NK-92 (cell line): ENCODE results near the gene HSDL1.

Experiments
- DNase-seq: peaks from one replicate; lab custom pipeline; 2025; ENCODE audit not compliant: unreplicated experiment; lab: John Stamatoyannopoulos, UW

HSDL1 gene

DNA sequence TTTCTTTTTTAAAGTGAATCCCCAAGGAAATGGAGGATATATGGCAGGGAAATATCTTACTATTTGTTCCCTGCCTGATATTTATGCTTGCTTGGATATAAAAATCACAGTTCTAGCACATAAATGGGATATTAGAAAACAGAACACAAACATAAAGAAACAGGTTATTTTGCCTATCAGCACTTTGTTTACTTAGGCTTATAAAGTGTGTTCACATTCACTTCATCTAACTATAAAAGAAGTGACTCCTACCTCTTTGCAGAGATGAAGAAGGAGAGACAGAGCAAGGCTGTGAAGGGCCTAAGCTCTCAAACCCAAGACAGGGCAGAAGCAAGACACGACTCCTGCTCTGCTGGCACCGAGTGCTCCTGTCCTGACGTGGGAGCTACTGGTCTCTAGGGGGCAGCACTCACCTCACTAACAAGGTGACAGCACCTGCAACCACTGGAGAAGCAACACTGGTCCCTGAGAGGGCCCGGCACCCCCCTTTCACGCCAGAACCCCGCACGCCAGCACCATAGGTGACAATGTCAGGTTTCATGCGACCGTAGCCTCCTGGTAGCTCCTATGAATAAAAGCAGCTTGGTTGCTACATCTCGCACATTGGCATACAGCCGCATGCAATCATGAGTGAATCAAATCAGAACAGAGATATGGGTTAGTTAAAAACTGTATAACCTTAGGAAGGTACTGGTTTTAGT lies 60.3 kb downstream of the HSDL1 start:
- no peak for DNase-seq

GRCh38 chr16:84082835-84083569 lies 62.0 kb downstream of the HSDL1 start:
- no peak for DNase-seq

- no peak for DNase-seq
Observed at GRCh38 chr16:84082110-84082509, 62.9 kb downstream of the HSDL1 start.

- no peak for DNase-seq
Observed at GRCh38 chr16:84081446-84081989, 63.5 kb downstream of the HSDL1 start.

DNA sequence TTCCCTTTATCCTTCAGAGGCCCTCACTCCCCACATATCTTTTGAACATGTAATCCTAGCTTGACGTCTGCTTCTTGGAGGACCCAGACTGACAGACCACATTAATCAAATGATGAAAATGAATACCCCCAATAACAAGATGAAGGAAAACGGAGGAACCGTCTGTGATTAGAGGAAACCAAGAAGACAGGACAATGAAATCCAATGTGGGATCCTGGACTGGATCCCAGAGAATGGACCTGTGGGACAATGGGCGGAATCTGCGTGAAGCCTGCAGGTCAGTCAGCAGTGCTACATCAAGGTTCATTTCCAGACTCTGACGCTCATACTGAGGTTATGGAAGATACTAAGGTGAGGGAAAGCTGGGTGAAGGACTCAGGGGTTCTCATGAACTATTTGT lies 64.2 kb downstream of the HSDL1 start:
- DNase-seq, result no peak

- DNase-seq, result no peak
Observed at GRCh38 chr16:84080378-84080777, 64.6 kb downstream of the HSDL1 start.

DNA sequence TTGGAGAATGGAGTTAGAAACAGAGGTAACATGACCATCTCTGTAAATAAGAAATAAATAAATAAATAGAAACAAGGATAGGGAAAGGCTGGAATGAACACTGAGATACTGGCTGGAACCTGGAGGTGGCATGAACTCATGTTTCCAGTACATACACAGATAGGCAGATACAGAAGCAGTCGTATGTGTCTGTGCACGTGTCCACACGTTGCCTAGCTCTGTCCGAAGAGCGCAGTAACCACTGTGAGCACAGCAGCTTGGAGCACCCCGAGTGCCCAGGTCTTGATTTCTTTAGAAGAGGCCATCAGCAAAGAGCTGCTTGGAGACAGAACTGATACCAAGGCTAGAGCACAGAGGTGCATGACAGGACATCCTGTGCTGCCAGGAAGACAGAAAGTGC lies 65.3 kb downstream of the HSDL1 start:
- no peak for DNase-seq

- DNase-seq, result no peak
Observed at GRCh38 chr16:84075376-84075775, 69.6 kb downstream of the HSDL1 start.

GRCh38 chr16:84074721-84075120 lies 70.3 kb downstream of the HSDL1 start:
- no peak for DNase-seq
